Measurements from ENCODE around the gene WFS1. TPM values are rescaled to one million over a fixed set of nuclear protein-coding genes. Genes with fewer than 3 reads are reported as not detected.

The WFS1 gene
- total and polyA plus RNA-seq, 2 of the 13 experiments (the other 11 are each of a cell fraction or from before 2014, with no cell fraction given): 39.1 to 42.2 TPM

- TF ChIP-seq GMEB1 (CRISPR knock-in tag; IDR thresholded peaks at IDR 0.05; ENCODE audit: borderline replicate concordance) (peak; percentile 64; the same call in 1 of the 2 replicates), LBX2 (CRISPR knock-in tag; IDR thresholded peaks at IDR 0.05; ENCODE audit: borderline replicate concordance) (peak; percentile 28; the same call in 1 of the 2 replicates), HES4 (CRISPR knock-in tag; IDR thresholded peaks at IDR 0.05; ENCODE audit: borderline replicate concordance) (peak; percentile 46; the same call in 1 of the 2 replicates), RAD21 (CRISPR knock-in tag; IDR thresholded peaks at IDR 0.05) (peak; percentile 93), PRDM10 (CRISPR knock-in tag; IDR thresholded peaks at IDR 0.05; ENCODE audit: low read depth) (0 out of 2 replicates have a peak, but pooled peaks have one; percentile 66), HDAC2 (CRISPR knock-in tag; IDR thresholded peaks at IDR 0.05) (peak; percentile 26; the same call in 1 of the 2 replicates), ELF4 (CRISPR knock-in tag; IDR thresholded peaks at IDR 0.05; ENCODE audit: borderline replicate concordance) (no peak), ZNF547 (CRISPR knock-in tag; IDR thresholded peaks at IDR 0.05) (peak; percentile 82), NFYB (CRISPR knock-in tag; IDR thresholded peaks at IDR 0.05) (peak; percentile 72), KDM2A (CRISPR knock-in tag; IDR thresholded peaks at IDR 0.05; ENCODE audit: borderline replicate concordance, low read depth) (peak; percentile 77; the same call in 1 of the 2 replicates)
- TF ChIP-seq, protein P1, sequence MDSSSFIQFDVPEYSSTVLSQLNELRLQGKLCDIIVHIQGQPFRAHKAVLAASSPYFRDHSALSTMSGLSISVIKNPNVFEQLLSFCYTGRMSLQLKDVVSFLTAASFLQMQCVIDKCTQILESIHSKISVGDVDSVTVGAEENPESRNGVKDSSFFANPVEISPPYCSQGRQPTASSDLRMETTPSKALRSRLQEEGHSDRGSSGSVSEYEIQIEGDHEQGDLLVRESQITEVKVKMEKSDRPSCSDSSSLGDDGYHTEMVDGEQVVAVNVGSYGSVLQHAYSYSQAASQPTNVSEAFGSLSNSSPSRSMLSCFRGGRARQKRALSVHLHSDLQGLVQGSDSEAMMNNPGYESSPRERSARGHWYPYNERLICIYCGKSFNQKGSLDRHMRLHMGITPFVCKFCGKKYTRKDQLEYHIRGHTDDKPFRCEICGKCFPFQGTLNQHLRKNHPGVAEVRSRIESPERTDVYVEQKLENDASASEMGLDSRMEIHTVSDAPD (CRISPR knock-in tag; IDR thresholded peaks at IDR 0.05): peak; percentile 70; the same call in 1 of the 2 replicates
- TF ChIP-seq, protein P2, sequence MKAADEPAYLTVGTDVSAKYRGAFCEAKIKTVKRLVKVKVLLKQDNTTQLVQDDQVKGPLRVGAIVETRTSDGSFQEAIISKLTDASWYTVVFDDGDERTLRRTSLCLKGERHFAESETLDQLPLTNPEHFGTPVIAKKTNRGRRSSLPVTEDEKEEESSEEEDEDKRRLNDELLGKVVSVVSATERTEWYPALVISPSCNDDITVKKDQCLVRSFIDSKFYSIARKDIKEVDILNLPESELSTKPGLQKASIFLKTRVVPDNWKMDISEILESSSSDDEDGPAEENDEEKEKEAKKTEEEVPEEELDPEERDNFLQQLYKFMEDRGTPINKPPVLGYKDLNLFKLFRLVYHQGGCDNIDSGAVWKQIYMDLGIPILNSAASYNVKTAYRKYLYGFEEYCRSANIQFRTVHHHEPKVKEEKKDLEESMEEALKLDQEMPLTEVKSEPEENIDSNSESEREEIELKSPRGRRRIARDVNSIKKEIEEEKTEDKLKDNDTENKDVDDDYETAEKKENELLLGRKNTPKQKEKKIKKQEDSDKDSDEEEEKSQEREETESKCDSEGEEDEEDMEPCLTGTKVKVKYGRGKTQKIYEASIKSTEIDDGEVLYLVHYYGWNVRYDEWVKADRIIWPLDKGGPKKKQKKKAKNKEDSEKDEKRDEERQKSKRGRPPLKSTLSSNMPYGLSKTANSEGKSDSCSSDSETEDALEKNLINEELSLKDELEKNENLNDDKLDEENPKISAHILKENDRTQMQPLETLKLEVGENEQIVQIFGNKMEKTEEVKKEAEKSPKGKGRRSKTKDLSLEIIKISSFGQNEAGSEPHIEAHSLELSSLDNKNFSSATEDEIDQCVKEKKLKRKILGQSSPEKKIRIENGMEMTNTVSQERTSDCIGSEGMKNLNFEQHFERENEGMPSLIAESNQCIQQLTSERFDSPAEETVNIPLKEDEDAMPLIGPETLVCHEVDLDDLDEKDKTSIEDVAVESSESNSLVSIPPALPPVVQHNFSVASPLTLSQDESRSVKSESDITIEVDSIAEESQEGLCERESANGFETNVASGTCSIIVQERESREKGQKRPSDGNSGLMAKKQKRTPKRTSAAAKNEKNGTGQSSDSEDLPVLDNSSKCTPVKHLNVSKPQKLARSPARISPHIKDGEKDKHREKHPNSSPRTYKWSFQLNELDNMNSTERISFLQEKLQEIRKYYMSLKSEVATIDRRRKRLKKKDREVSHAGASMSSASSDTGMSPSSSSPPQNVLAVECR (CRISPR knock-in tag; IDR thresholded peaks at IDR 0.05; ENCODE audit: borderline replicate concordance): peak; percentile 84
- TF ChIP-seq, protein P3, sequence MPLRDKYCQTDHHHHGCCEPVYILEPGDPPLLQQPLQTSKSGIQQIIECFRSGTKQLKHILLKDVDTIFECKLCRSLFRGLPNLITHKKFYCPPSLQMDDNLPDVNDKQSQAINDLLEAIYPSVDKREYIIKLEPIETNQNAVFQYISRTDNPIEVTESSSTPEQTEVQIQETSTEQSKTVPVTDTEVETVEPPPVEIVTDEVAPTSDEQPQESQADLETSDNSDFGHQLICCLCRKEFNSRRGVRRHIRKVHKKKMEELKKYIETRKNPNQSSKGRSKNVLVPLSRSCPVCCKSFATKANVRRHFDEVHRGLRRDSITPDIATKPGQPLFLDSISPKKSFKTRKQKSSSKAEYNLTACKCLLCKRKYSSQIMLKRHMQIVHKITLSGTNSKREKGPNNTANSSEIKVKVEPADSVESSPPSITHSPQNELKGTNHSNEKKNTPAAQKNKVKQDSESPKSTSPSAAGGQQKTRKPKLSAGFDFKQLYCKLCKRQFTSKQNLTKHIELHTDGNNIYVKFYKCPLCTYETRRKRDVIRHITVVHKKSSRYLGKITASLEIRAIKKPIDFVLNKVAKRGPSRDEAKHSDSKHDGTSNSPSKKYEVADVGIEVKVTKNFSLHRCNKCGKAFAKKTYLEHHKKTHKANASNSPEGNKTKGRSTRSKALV (CRISPR knock-in tag; IDR thresholded peaks at IDR 0.05): peak; percentile 91
Observed at GRCh38 chr4:6308899-6309643, 39.4 kb downstream of the WFS1 start (continued).
